ENCODE results near the gene ZBTB21. TPM values are rescaled to one million over a fixed set of nuclear protein-coding genes. Genes with fewer than 3 reads are reported as not detected.
A peak's percentile ranks its signal among the peaks of the same experiment; 100 is the strongest.

The ZBTB21 gene
- total and polyA plus RNA-seq, 9 of the 15 experiments (the other 6 are each of a cell fraction or from before 2014, with no cell fraction given), result 2.2 to 15.2 (median 8.7) TPM

- TF ChIP-seq ZNF263 (CRISPR knock-in tag; IDR thresholded peaks at IDR 0.05; ENCODE audit: borderline replicate concordance) (0 out of 2 replicates have a peak, but pooled peaks have one; percentile 44), XRCC4 (IDR thresholded peaks at IDR 0.05; ENCODE audit: extremely low read depth, insufficient read depth, insufficient read length) (no peak), TEAD4 (IDR thresholded peaks at IDR 0.05; ENCODE audit: low read length) (no peak), TEAD4 (CRISPR knock-in tag; IDR thresholded peaks at IDR 0.05; ENCODE audit: borderline replicate concordance) (no peak), HLTF (IDR thresholded peaks at IDR 0.05) (no peak), ZNF12 (CRISPR knock-in tag; IDR thresholded peaks at IDR 0.05) (no peak), PATZ1 (CRISPR knock-in tag; IDR thresholded peaks at IDR 0.05; ENCODE audit: borderline replicate concordance) (no peak), SNRNP70 (optimal IDR thresholded peaks at IDR 0.05; ENCODE audit: low read depth, low read length) (no peak), SUPT5H (IDR thresholded peaks at IDR 0.05) (no peak), E4F1 (CRISPR knock-in tag; IDR thresholded peaks at IDR 0.05; ENCODE audit: borderline replicate concordance) (no peak)
- TF ChIP-seq, protein P1, sequence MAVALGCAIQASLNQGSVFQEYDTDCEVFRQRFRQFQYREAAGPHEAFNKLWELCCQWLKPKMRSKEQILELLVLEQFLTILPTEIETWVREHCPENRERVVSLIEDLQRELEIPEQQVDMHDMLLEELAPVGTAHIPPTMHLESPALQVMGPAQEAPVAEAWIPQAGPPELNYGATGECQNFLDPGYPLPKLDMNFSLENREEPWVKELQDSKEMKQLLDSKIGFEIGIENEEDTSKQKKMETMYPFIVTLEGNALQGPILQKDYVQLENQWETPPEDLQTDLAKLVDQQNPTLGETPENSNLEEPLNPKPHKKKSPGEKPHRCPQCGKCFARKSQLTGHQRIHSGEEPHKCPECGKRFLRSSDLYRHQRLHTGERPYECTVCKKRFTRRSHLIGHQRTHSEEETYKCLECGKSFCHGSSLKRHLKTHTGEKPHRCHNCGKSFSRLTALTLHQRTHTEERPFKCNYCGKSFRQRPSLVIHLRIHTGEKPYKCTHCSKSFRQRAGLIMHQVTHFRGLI (CRISPR knock-in tag; IDR thresholded peaks at IDR 0.05), result no peak
- TF ChIP-seq, protein P2, sequence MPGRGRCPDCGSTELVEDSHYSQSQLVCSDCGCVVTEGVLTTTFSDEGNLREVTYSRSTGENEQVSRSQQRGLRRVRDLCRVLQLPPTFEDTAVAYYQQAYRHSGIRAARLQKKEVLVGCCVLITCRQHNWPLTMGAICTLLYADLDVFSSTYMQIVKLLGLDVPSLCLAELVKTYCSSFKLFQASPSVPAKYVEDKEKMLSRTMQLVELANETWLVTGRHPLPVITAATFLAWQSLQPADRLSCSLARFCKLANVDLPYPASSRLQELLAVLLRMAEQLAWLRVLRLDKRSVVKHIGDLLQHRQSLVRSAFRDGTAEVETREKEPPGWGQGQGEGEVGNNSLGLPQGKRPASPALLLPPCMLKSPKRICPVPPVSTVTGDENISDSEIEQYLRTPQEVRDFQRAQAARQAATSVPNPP (IDR thresholded peaks at IDR 0.05; ENCODE audit: borderline replicate concordance, insufficient read depth, insufficient read length), result no peak
- TF ChIP-seq, protein P3, sequence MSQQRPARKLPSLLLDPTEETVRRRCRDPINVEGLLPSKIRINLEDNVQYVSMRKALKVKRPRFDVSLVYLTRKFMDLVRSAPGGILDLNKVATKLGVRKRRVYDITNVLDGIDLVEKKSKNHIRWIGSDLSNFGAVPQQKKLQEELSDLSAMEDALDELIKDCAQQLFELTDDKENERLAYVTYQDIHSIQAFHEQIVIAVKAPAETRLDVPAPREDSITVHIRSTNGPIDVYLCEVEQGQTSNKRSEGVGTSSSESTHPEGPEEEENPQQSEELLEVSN (IDR thresholded peaks at IDR 0.05; ENCODE audit: borderline replicate concordance in 1 of 2, extremely low read depth in 1 of 2, insufficient read depth in 1 of 2, insufficient read length in 1 of 2, low read depth in 1 of 2, low read length in 1 of 2, poor library complexity in 1 of 2, severe bottlenecking in 1 of 2), result no peak
Observed at GRCh38 chr21:41956926-41957729, 53.0 kb downstream of the ZBTB21 start (continued).

All from K562 (cell line).